CD4-positive, alpha-beta T cell treated with Interleukin-1 beta for 1 hour (primary cell): ENCODE results near the gene NUP214.
"Not testable (repeated sequence)": the region's sequence is repeated elsewhere in the genome, so short reads cannot be mapped to it uniquely, and the experiment has no call there.

Experiments used
- DNase-seq, 2 donors: peaks; one replicate each; pipeline ENCODE4 v3.0.0-alpha.2; 2020 to 2022

Gene NUP214

DNA sequence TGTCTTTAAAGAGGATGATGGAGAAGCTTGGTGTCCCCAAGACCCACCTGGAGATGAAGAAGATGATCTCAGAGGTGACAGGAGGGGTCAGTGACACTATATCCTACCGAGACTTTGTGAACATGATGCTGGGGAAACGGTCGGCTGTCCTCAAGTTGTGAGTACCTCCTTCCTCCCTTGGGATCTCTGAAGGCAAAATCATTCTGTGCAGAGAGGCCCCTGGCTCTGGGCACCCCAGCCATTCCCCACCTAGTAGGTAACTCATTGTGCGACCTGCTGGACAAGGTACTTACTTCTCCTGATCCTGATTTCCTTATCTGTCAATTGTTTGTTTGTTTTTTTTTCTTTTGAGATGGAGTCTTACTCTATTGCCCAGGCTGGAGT is 7.6 kb upstream of the NUP214 start:
- no peak for DNase-seq

DNA sequence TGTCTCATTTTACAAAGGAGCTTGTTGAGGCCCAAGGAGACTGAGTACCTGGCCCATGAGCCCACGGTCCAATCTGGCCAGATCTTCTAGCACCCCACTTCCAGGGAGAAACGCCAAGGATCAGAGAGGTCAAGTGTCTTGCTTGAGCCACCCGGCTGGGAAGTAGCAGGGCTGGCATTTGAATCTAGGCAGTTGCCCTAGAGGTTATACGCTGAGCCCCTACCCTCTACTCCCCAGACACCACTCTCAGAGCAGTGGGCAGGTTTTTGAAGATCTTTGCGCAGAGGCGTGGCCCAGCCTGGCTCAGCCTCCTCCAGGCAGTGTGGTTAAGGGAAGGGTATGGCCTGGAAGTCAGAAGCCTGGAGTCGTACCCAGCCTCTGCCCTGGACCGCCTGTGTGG is 5.8 kb upstream of the NUP214 start:
- DNase-seq, result no peak

DNA sequence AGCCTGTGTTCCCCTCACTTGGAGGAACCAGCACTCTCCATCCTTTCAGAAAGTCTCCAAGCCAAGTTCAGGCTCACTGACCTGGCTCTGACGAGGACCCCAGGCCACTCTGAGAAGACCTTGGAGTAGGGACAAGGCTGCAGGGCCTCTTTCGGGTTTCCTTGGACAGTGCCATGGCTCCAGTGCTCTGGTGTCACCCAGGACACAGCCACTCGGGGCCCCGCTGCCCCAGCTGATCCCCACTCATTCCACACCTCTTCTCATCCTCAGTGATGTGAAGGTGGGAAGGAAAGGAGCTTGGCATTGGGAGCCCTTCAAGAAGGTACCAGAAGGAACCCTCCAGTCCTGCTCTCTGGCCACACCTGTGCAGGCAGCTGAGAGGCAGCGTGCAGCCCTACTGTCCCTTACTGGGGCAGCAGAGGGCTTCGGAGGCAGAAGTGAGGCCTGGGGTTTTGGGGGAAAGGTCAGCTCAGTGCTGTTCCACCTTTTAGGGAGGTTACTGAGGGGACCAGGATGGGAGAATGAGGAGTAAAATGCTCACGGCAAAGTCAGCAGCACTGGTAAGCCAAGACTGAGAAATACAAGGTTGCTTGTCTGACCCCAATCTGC is 4.7 kb upstream of the NUP214 start:
- DNase-seq, result no peak

DNA sequence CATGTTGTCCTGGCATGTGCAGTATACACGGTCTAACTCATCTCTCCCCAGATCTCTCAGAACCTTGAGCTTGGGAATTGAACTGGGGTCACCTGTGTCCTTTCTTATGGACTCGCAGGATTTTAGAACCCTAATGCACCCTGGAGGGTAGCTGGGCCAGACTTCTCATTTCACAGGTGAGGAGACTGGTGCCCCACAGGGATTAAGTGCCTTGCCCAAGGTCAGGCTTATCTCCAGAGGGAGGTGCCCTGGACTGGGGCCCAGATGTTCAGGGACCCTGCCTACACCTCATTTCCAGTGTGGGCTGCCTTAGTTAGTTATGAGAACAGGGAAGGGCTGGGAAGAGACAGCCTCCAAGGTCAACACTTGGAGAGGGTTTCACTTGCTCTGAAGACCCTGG is 4.0 kb upstream of the NUP214 start:
- no peak for DNase-seq

DNA sequence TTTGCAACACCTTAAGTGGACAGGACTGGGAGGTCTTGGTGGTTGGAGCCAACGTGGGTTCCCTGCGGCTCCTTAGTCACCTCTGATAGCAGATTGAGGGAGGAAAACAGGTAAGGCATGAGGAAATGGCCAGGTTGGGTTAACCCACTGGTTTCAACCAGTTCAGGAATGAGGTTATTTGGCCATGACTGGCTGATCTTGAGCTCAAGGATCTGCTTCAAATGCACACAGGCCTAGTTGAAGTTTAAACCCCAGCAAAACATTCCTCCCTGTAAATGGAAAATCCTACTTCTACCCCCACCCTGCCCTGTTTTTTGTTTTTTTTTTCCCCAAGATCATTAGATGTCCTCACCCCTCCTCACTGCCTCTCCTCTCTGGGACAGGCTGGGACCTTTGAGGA is 3.2 kb upstream of the NUP214 start:
- no peak for DNase-seq

DNA sequence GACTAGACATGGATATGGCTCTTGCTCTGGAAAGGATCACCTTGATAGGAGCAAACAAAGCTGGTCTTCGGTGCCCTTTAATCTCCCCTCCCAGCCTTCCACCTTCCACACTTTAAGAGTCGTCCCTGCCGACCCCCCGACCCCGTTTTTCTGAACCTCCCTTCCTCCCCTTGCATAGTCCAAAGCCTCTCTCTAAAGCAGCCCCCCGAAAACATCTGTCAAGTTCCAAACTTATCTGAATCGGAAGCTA is 423 bp upstream of the NUP214 start:
- no peak for DNase-seq

DNA sequence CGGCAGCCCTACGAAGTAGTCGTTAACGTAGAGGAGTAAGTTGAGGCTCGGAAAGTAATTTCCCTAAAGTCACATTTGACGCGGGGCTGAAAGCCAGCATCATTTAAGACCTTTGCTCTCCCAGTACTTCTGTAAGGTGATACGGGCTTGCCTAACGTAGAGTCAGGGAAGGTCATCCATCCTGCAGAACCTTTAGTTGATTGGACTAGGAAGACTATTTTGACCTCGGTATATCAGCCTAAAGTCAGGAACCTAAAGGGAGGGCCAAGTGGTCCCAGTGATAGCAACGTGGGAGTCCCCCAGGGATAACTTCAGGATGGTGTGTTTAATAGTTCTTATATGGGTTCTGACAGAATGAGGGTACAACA is 657 bp downstream of the NUP214 start:
- no peak for DNase-seq

DNA sequence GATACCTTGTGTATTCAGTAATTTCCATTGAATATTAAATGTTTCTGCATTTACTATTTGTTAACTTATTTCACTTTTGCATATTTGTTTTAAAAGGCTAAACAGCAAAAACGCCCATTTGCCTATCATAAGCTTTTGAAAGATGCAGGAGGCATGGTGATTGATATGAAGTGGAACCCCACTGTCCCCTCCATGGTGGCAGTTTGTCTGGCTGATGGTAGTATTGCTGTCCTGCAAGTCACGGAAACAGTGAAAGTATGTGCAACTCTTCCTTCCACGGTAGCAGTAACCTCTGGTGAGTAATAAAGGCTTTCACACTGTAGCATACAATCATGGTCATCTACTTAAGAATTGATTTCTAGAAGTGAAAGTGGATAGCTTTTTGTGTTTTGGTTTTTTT is 3.8 kb downstream of the NUP214 start:
- DNase-seq, result no peak

DNA sequence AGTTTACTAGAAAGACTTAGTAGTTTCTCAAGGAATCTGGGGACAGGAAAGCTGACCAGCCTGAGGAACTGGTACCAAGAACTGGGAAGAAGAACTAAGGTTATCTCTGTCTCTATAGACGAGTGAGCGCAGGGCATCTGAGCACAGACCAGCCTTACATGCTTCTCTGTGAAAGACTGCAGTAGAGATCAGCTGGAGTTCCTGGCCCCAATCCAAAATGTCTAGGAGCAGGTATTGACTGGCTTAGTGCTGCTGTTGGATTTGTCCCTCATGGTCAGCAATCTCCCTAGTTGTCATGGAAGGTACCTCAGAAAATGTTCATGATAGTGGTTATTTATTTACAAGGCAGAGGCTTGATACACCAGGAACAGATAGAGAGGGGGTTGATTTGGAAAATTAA is 13.3 kb downstream of the NUP214 start:
- DNase-seq, result no peak

DNA sequence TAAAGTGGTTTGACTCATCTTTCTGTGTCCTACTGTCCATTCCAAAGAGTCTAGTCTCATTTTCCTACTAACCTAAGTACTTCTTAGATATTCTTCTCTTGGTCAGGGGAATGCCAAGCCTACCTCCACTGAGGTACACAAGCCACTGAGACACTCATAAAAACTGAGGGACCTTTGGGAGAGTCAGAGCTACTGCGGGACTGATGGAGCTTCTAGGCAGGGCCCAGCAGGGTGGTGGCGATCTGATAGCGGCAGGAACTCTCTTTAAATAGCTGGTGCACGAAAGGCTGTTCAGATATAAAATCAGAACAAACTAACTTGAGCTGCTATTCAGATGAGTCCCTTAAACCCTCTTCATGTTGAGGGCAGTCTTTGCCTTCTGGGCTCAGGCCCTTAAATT is 14.7 kb downstream of the NUP214 start:
- no peak for DNase-seq

DNA sequence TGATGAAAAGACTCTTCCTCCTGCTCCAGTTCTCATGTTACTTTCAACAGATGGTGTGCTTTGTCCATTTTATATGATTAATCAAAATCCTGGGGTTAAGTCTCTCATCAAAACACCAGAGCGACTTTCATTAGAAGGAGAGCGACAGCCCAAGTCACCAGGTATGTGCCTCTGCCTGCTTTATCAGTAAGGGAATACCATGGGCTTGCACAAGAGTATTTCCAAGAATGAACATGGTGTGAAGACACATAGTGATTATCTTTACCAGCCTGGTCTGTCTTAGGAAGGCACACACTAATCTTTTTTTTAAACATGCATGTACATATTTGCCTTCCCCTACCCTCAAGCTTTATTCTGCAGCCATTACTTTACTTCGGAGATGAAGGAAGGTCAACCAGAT is 15.2 kb downstream of the NUP214 start:
- DNase-seq, result no peak

DNA sequence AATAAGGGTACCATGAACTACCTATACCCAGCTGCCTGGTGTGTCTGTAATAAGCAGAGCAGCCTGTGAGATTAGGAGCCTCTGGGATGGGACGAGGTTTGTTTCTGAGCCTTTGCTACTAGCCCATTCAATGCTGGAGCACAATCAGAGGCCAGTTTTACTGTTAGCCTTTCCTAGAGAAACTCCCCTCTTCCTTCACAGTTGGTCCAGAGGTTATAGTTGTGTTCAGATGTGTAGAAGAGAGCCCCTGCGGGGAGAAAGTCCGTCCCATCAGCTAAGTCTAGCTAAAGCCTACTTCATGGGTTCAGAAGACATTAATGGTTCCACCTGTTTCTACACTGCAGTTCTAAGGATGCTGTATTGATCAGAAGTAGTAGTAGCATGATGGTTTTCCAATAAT is 16.8 kb downstream of the NUP214 start:
- DNase-seq, result no peak

DNA sequence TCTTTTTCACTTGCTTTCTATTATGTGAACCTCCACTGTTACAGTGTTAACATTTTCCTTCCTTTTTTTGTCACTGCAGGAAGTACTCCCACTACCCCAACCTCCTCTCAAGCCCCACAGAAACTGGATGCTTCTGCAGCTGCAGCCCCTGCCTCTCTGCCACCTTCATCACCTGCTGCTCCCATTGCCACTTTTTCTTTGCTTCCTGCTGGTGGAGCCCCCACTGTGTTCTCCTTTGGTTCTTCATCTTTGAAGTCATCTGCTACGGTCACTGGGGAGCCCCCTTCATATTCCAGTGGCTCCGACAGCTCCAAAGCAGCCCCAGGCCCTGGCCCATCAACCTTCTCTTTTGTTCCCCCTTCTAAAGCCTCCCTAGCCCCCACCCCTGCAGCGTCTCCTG is 18.8 kb downstream of the NUP214 start:
- no peak for DNase-seq

DNA sequence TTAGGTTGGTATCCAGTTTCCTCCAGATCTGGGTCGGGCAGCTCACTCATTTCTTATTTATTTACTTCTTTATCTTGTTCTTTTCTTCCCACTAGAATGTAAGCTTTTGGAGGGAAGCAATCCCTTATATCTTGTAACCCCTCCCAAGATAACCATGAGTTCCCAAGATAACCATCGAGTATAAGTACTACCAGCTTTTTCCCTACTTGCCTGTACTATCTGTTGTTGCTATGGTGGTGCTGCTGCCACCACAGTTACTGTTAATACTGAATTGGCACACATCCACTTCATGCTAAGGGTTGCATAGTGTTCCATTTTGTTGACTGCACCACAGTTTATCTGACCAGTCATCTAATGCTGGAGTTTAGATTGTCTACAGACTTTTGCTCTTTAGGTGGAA is 19.9 kb downstream of the NUP214 start:
- DNase-seq, result no peak

DNA sequence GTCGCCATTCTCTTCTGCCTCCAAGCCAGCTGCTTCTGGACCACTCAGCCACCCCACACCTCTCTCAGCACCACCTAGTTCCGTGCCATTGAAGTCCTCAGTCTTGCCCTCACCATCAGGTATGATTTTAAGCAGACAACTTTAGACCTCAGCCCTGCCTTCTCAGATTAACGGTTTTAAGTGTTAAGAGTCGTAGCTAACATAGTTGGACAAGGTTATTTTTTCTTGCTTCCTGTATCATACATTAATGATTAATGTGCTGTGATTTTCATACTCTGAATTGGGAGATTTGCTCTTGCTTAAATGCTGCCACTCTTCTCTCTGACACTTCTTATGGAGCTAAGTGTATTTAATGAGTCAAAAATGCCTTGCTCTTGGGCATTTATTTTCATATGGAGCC is 20.8 kb downstream of the NUP214 start:
- no peak for DNase-seq

DNA sequence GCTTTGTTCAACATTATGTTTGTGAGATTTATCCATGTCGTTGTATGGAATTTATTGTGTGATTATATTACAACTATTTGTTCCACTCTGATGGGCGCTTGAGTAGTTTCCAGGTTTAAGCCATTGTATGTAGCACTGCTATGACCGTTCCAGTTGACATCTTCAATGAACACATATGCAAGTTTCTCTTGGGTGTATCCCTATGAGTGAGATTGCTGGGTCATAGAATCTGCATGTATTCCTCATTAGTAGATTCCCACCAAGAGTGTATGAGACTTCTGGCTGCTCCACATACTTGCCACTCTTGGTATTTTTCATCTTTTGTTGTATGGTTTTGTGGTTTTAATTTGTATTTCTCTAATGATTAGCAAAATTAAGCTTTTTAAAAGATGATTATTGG is 22.9 kb downstream of the NUP214 start:
- DNase-seq, result no peak

DNA sequence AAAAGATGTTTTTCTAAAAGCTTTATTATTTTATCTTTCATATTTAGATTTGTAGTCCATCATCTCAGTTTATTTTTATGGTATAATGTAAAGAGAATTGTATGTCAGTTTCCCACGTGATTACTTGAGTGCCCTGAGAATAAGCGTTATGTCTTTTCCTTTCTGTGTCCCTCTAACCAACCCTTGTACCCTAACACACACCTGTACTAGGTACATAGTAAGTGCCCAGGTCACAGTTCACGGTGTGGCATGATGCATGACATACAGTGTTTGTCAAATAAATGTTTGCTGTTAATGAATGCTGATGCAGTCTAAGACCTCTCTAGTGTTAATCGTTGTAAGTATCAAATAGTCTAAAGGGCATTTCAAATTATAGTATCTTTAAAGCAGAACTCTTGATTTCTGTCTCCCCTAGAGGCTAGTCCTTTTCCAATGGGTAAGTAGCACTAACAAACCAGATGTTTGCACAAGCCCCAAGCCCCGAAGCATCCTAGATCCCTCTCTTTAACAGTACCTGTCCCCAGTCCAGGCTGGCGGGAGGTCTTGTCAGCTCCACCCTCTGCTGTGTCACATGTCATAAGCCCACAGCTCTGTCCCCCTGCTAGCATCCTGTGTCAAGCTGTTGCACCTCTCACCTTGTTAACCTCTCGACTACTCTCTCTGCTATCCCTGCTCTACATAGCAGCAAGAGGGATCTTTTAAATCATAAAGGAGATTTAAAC is 23.7 kb downstream of the NUP214 start:
- DNase-seq, result no peak

DNA sequence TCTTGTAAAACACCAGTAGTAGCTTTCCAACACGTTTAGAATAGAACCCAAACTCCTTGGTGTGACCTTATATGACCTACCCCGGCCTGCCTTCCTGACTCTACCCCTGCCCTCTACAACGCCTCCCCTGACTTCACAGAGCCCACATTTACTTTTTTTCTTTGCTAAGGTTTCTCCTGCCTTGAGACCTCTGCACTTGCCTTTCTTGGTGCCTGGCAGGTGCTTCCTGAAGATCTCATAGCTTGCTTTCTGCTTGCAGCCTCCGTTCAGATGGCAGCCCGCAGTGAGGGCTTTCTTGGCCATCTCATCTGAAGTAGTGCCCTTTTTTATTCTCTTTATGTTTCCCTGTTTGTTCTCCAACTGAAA is 24.3 kb downstream of the NUP214 start:
- DNase-seq, result no peak

DNA sequence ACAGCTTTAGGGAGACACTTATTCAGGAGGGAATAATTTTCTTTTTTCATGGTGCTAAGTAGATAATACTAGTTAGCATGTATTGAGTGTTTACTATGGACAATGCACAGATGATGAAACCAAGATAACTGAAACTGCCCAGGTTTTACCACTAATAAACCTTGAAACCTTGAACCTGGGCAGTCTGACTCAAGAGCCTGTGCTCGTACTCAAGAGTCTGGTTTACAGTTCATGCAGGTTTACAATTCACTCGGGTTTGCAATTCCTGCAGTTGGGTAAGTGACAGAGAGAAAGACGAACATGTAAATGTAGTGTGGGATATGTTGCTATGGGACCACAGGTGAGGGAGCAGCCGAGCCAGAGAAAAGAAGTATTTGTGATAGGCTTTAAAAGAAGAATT is 28.2 kb downstream of the NUP214 start:
- DNase-seq, result no peak

DNA sequence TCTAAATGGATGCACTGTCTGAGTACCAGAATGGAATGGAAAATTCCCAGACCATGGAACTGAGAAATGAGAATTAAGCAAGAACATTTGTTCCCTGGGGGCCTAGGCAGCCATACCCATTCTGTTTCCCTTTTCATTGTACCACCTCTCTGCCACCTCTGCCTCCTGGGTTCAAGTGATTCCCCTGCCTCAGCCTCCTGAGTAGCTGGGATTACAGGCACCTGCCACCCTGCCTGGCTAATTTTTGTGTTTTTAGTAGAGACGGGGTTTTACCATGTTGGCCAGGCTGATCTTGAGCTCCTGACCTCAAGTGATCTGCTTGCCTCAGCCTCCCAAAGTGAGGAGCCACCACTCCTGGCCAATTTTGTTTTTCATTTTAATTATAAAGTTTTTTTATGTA is 33.3 kb downstream of the NUP214 start:
- not testable (repeated sequence) for DNase-seq

DNA sequence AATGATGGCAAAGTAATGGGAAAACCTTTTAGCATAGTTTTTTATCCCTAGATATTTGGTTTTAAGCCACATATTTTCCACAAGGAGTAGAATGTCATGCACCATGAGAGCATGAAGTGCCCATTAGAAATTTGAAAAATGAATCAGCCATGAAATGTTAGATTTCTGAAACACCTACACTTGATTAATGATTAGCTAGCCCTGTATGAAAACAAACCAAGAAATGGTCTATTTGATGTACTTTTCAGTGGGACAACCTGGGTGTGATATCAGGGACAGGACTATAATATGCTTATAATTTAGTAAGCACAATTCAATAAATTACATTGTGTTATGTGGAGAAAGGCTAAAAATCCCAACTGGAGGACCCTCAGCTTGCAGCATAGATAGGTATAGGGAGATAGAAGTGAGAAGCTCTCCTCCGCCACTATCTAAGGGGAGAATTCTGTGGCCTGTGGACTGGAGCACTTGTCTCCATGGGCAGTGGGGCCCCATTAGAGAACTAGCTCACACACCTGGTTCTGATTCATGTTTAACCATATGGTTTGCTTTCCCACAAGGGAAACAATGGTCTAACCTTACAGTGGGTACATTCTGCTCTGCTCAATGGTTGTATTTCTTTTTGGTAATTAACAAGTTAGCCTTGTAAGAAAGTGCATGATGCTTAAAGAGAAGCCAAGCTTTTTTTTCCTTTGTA is 35.2 kb downstream of the NUP214 start:
- DNase-seq, result no peak

DNA sequence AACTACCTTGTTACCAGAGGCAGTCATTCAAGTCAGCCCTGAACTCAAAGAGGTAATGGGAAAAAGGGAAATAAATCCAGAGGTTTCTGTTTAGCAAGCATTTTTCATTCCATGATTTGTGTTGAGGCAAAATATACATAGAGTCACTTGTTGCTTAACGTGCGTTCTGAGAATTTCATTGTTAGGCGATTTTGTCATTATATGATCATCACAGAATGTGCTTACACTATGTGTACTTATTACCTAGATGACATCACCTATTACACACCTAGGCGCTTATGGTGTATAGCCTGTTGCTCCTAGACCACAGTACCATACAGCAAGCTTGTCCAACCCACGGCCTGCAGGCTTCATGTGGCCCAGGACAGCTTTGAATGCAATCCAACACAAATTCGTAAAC is 36.2 kb downstream of the NUP214 start:
- DNase-seq, result no peak

DNA sequence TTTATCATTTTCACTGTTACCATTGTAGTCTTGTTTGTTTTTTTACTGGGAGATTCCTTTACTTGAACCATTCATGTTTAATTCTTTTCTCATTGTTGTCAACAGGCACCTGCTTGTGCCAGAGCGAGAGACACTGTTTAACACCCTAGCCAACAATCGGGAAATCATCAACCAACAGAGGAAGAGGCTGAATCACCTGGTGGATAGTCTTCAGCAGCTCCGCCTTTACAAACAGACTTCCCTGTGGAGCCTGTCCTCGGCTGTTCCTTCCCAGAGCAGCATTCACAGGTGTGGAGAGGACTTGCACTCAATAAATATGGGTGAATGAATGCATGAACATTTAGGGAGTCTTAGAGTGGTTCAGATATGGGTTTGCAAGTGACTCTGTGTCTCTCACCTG is 37.5 kb downstream of the NUP214 start:
- no peak for DNase-seq

DNA sequence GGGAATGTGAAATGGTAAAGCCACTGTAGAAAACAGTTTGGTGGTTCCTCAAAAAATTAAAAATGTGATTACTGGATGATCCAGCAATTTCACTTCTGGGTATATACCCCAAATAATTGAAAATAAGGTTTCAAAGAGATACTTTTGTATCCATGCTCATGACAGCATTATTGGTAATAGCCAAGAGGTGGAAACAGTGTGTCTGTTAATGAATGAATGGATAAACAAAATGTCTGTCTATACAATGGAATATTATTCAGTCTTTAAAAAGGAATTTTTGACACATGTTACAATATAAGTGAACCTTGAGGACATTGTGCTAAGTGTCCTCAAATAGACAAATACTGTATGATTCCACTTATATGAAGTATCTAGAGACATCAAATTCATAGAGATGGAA is 40.1 kb downstream of the NUP214 start:
- DNase-seq, result no peak

DNA sequence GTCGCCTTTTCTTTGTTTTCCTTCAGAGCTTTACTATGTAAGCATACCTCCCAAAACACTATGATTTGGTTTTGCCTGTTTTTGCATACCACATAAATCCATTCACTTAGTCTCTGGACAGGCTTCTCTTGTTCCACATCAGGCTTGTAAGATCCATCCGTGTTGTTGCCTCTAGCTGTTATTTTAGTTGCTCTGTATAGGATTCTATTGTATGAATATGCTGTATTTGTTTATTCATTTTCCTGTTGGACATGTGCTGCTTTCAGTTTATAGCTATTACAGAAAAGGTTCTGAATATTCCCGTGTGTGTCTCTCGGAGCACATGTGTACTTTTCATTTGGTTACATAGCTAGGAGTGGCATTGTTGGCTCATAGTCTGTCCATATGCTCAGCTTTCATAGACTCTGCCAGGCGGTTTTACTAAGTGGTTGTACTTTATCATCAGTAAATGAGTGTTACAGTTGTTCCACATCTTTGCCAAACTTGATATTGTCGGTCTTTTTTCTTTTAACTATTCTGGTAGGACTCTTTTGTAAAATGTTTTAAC is 41.8 kb downstream of the NUP214 start:
- no peak for DNase-seq
